GM12878 (cell line): ENCODE measurements around the gene NMUR1. TPM values are rescaled to one million over a fixed set of nuclear protein-coding genes. Genes with fewer than 3 reads are reported as not detected.

Experiments
- ATAC-seq: fragments of 200-7000 bp; cut with Tn5 transposase; 3 replicates; pipeline ENCODE4 v1.9.1; 2020; ENCODE audit warnings: mild to moderate bottlenecking, moderate library complexity
- BruUV-seq: library from RNA; stranded (reverse); fragments of 400-500 nt; replicated peaks from 2 replicates; lab custom pipeline; 2021; lab: Mats Ljungman, UMichigan
- CTCF ChIA-PET: fragments of 300-600 bp; sonication (Branson Sonifier 250); formaldehyde crosslinking; extraction: SDS; loops from one replicate; lab custom pipeline; 2021; ENCODE audit warnings: inconsistent platforms; lab: Yijun Ruan, JAX
- POLR2A ChIA-PET: fragments of 350-600 bp; formaldehyde crosslinking; extraction: SDS; loops from one replicate; lab custom pipeline; 2021; ENCODE audit warnings: inconsistent platforms; lab: Charles Lee
- RAD21 ChIA-PET: fragments of 300-600 bp; sonication (Branson Sonifier 250); formaldehyde crosslinking; loops from one replicate; lab custom pipeline; 2023; ENCODE audit warnings: antibody characterized with exemption; ENCODE audit not compliant: unreplicated experiment; lab: Charles Lee
- SMC1A ChIA-PET: fragments of 300-600 bp; sonication (Branson Sonifier 250); formaldehyde crosslinking; loops from one replicate; lab custom pipeline; 2023; ENCODE audit not compliant: unreplicated experiment, uncharacterized antibody; lab: Charles Lee
- DNase-seq: peaks from one replicate; pipeline ENCODE4 v3.0.0-alpha.2; 2011; ENCODE audit warnings: low read depth, low spot score
- FAIRE-seq: peaks from 3 replicates; lab custom pipeline; 2011; peaks lifted over from hg19 to GRCh38; lab: Jason Lieb, UNC
- H2AFZ ChIP-seq: 2 replicates; pipeline ENCODE4 v1.6.0; 2011; ENCODE audit warnings: low read depth, low read length, control low read depth; ENCODE audit not compliant: control insufficient read depth
- H3K27ac ChIP-seq: 2 replicates; pipeline ENCODE4 v1.5.1; 2011; ENCODE audit warnings: control low read depth; ENCODE audit not compliant: control insufficient read depth, insufficient read depth
- H3K27me3 ChIP-seq, 2 experiments: replicated peaks in 1 of 2; 2 replicates each; pipeline versions ENCODE4 v1.6.0 to v1.6.1; 2011; ENCODE audit warnings: low read length in 1 of 2; ENCODE audit not compliant: control insufficient read depth in 2 of 2, insufficient read depth in 2 of 2
- H3K36me3 ChIP-seq, 2 experiments: 2 replicates each; pipeline ENCODE4 v1.5.1; 2011; ENCODE audit warnings: low read length in 1 of 2; ENCODE audit not compliant: control insufficient read depth in 2 of 2, insufficient read depth in 2 of 2
- H3K4me1 ChIP-seq: 2 replicates; pipeline ENCODE4 v1.6.1; 2011; ENCODE audit warnings: mild to moderate bottlenecking, low read length, moderate library complexity, mixed read lengths; ENCODE audit not compliant: control insufficient read depth, insufficient read depth
- H3K4me2 ChIP-seq: 2 replicates; pipeline ENCODE4 v1.6.0; 2011; ENCODE audit warnings: control low read depth; ENCODE audit not compliant: control insufficient read depth, insufficient read depth
- H3K4me3 ChIP-seq: fragments of 200-600 bp; sonication (generic); 2 replicates; pipeline ENCODE4 v1.5.1; 2016
- H3K79me2 ChIP-seq: 2 replicates; pipeline ENCODE4 v1.6.0; 2011; ENCODE audit warnings: low read length; ENCODE audit not compliant: control insufficient read depth, insufficient read depth
- H3K9ac ChIP-seq: 2 replicates; pipeline ENCODE4 v1.8.0; 2011; ENCODE audit warnings: low read length, control low read depth, mixed read lengths; ENCODE audit not compliant: control insufficient read depth, insufficient read depth
- H3K9me3 ChIP-seq: replicated peaks from 3 replicates; pipeline ENCODE4 v1.5.1; 2011; ENCODE audit warnings: mild to moderate bottlenecking, low read length; ENCODE audit not compliant: control insufficient read depth, insufficient read depth
- H4K20me1 ChIP-seq: 2 replicates; pipeline ENCODE4 v1.6.0; 2011; ENCODE audit not compliant: control insufficient read depth, insufficient read depth
- BACH1 ChIP-seq: fragments of 450-650 bp; IDR thresholded peaks from 2 replicates; pipeline ENCODE4 v1.6.1; 2017; ENCODE audit warnings: mild to moderate bottlenecking, borderline replicate concordance
- CBFB ChIP-seq: IDR thresholded peaks from 2 replicates; pipeline ENCODE4 v1.6.1; 2016; ENCODE audit warnings: antibody characterized with exemption, low read depth
- FOXK2 ChIP-seq: fragments of 450-650 bp; IDR thresholded peaks from 2 replicates; pipeline ENCODE4 v1.6.1; 2017; ENCODE audit warnings: mild to moderate bottlenecking, moderate library complexity
- FOXM1 ChIP-seq: IDR thresholded peaks from 2 replicates; pipeline ENCODE4 v1.6.1; 2012; ENCODE audit warnings: low read depth, mild to moderate bottlenecking, inconsistent platforms, low read length, moderate library complexity
- HDGF ChIP-seq: fragments of 450-650 bp; IDR thresholded peaks from 2 replicates; pipeline ENCODE4 v1.6.1; 2016; ENCODE audit warnings: antibody characterized with exemption
- IRF5 ChIP-seq: fragments of 450-650 bp; IDR thresholded peaks from 2 replicates; pipeline ENCODE4 v1.6.1; 2017; ENCODE audit warnings: borderline replicate concordance
- KLF5 ChIP-seq: fragments of 450-650 bp; IDR thresholded peaks from 2 replicates; pipeline ENCODE4 v1.6.1; 2014; ENCODE audit warnings: mild to moderate bottlenecking; ENCODE audit not compliant: partially characterized antibody
- MAX ChIP-seq: IDR thresholded peaks from 2 replicates; pipeline ENCODE4 v1.6.1; 2012; ENCODE audit warnings: low read depth, low read length, improper control_type of control experiment
- NFYB ChIP-seq: IDR thresholded peaks from 2 replicates; pipeline ENCODE4 v1.6.1; 2011; ENCODE audit warnings: low read depth, mild to moderate bottlenecking, low read length, improper control_type of control experiment, moderate library complexity; ENCODE audit not compliant: insufficient read depth
- NR2C2 ChIP-seq: IDR thresholded peaks from 2 replicates; pipeline ENCODE4 v1.6.1; 2011; ENCODE audit warnings: borderline replicate concordance, low read depth; ENCODE audit not compliant: control insufficient read depth, insufficient read length
- POLR2AphosphoS2 ChIP-seq: IDR thresholded peaks from 2 replicates; pipeline ENCODE4 v1.6.1; 2011; ENCODE audit warnings: low read depth, mild to moderate bottlenecking, low read length, improper control_type of control experiment, moderate library complexity
- SP1 ChIP-seq: IDR thresholded peaks from one replicate; pipeline ENCODE4 v1.6.1; 2011; ENCODE audit warnings: low read depth, low read length
- WGBS: methylation state at CpG from one replicate; pipeline ENCODE4 v1.1.6; 2016; ENCODE audit warnings: low lambda C conversion rate; ENCODE audit not compliant: insufficient replicate concordance, insufficient coverage; ENCODE audit errors: missing lambda C conversion rate; 5-methylcytosine and 5-hydroxymethylcytosine counted together
- in situ Hi-C: fragments of 300-500 bp; cut with MboI; formaldehyde crosslinking; loops from 9 replicates; pipeline ENCODE4 v1.14.3; 2018; ENCODE audit warnings: mixed read lengths
- intact Hi-C: fragments of 100-400 bp; cut with micrococcal nuclease; formaldehyde crosslinking; loops from one replicate; pipeline ENCODE4 v1.14.2; 2022; ENCODE audit not compliant: unreplicated experiment
- polyA plus RNA-seq, 11 experiments: library from polyadenylated mRNA; depleted of rRNA in 4 of 11; unstranded in 6 of 11; stranded (reverse) in 5 of 11; fragments of >200 nt; fragmentation: Nextera tagmentation in 4 of 11; fragmentation: Illumina TruSeq in 1 of 11; extraction: Ambion mirVana in 4 of 11; extraction: Trizol in 1 of 11; gene quantifications; 1 replicate in 1 of 11; 2 replicates in 10 of 11; pipeline versions ENCODE4 v1.2.1 to v1.2.3, GENCODE V29; 2011 to 2016; ENCODE audit warnings: inconsistent platforms in 2 of 11, missing spikeins in 2 of 11, low read depth in 1 of 11
- total RNA-seq, 4 experiments: library from RNA; depleted of rRNA in 3 of 4; stranded (reverse); fragments of >200 nt in 3 of 4; fragmentation: Illumina TruSeq in 1 of 4; extraction: Trizol in 1 of 4; gene quantifications; 2 replicates each; pipeline versions ENCODE4 v1.2.1 to v1.2.3, GENCODE V29; 2013 to 2021

Gene NMUR1
- total and polyA plus RNA-seq, 10 of the 15 experiments (the other 5 are each of a cell fraction or from before 2014, with no cell fraction given): under 0.01 to 0.08 (median 0.02) TPM; not detected in 5

GRCh38 chr2:231527955-231528635 lies 2.1 kb downstream of the NMUR1 start (continued):
- TF ChIP-seq IRF5: no peak
- no peak for TF ChIP-seq FOXM1
- no peak for TF ChIP-seq POLR2AphosphoS2
- TF ChIP-seq SP1: no peak
- no peak for TF ChIP-seq NR2C2
- no peak for TF ChIP-seq MAX
- TF ChIP-seq BACH1: no peak
- no peak for TF ChIP-seq HDGF
- TF ChIP-seq KLF5: no peak

- Histone ChIP-seq H3K4me1 (peaks cover 10% of the 10 kb centered on the region), H3K27me3 (no peaks in the 10 kb centered on the region), H3K4me3 (no peak overlapping the region), H3K27ac (no peak overlapping the region), H3K79me2 (no peaks in the 10 kb centered on the region), H3K4me2 (no peak overlapping the region), H4K20me1 (no peaks in the 10 kb centered on the region), H3K9ac (no peak overlapping the region), H3K9me3 (no peaks in the 10 kb centered on the region; the same call in 2 of the 3 replicates), H2AFZ (no peak overlapping the region), H3K36me3 (no peaks in the 10 kb centered on the region)
- WGBS: 55% methylated on average over 7 of the region's 7 CpGs
- in situ Hi-C loops (no loop called here), intact Hi-C loops (no loop called here)
- no peak for TF ChIP-seq NFYB
- TF ChIP-seq FOXK2: no peak
- no peak for TF ChIP-seq CBFB
- ATAC-seq: no peak
- no peak for FAIRE-seq
- no TSS peak for BruUV-seq
- ChIA-PET RAD21 (interaction anchor here (0.7 to 1.5 kb wide), 4 partner anchors 30 to 308 kb away, joined by 3 read pairs; no protein-coding TSS in a partner anchor), CTCF (interaction anchor here (0.8 to 1.4 kb wide), 5 partner anchors 10 to 44 kb away, joined by 3 to 4 read pairs (median 3); no protein-coding TSS in a partner anchor), SMC1A (no interaction called here), POLR2A (no interaction called here)
- DNase-seq: no peak
These were observed 3.2 kb downstream of the NMUR1 start for GRCh38 chr2:231527091-231527395.
